A549 treated with Hydrocortisone at 1 μM for 4 hours (cell line): ENCODE data around the gene MTNR1B. TPM values are rescaled to one million over a fixed set of nuclear protein-coding genes. Genes with fewer than 3 reads are reported as not detected.

Experiments used
- total RNA-seq: library from RNA; stranded (reverse); fragments of 200-300 nt; extraction: Qiagen RNA extraction; gene quantifications from 5 replicates; pipeline ENCODE4 v1.2.3, GENCODE V29; 2022

Gene MTNR1B
- not detected in 5 replicates for total RNA-seq

GRCh38 chr11:92969634-92970347, at the start of gene MTNR1B:
Gene MTNR1B (plus strand): TSS chr11:92969651. CDS start chr11:92969726, 75 bp downstream.

Other genes starting within 250 kb of the MTNR1B start
- 13.0 to 18.1 TPM (median 16.5 TPM) in 5 replicates for gene SLC36A4, start 228.3 kb downstream of the MTNR1B start, total RNA-seq